Measurements from ENCODE around the gene PUS10.
"Not testable (repeated sequence)": the region's sequence is repeated elsewhere in the genome, so short reads cannot be mapped to it uniquely, and the experiment has no call there.

DNA sequence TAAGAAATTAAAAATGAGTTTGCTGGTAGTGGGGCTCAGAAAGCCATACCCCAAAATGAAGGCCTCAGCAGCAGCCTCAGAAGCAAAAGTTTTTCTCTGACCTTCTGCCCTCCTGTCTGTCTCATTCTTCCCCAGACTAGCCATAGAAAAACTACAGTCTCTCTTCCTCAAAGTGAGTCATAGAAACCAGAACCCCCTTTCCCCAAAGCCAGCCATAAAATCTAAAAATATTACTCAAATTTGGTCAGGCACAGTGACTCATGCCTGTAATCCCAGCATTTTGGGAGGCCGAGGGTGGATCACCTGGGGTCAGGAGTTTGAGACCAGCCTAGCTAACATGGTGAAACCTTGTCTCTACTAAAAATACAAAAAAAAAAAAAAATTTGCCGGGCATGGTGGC, 5.8 kb downstream of the PUS10 start:
- not testable (repeated sequence) for TF ChIP-seq CTCF (IDR thresholded peaks at IDR 0.05 in 4 of 5, conservative IDR thresholded peaks at IDR 0.05 in 1 of 5); POLR2A (IDR thresholded peaks at IDR 0.05)
